NCI-H510A (cell line): Measurements from ENCODE around the gene ACTL10.

ENCODE experiments used
- DNase-seq: peaks from one replicate; lab custom pipeline; 2025; lab: John Stamatoyannopoulos, UW

ACTL10 gene

DNA sequence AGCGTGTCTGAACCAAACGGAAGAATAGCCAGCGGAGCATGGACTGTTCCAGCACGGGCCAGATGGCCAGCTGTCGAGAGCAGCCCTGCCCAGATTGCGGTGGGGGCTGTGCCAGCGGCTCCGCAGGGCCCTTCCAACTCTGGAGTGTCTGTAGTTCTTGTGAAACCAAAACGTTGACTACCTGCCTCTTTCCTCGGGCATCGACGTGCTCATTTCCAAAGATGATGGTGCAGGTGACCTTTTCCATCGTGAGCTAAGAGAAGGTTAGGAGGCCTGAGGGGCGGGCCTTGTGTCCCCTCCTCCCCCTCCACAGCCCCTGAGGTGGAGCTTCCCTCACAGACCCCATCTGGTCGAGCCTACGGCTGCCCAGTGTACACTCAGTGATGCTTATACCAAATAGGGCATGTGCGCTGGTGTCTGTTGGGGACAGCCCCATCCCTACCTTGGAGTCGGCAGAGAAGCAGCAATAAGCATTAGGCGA, 17.5 kb upstream of the ACTL10 start:
- DNase-seq, result peak; percentile 44

- no peak for DNase-seq
Measured at GRCh38 chr20:33650111-33650752, 16.5 kb upstream of the ACTL10 start.

DNA sequence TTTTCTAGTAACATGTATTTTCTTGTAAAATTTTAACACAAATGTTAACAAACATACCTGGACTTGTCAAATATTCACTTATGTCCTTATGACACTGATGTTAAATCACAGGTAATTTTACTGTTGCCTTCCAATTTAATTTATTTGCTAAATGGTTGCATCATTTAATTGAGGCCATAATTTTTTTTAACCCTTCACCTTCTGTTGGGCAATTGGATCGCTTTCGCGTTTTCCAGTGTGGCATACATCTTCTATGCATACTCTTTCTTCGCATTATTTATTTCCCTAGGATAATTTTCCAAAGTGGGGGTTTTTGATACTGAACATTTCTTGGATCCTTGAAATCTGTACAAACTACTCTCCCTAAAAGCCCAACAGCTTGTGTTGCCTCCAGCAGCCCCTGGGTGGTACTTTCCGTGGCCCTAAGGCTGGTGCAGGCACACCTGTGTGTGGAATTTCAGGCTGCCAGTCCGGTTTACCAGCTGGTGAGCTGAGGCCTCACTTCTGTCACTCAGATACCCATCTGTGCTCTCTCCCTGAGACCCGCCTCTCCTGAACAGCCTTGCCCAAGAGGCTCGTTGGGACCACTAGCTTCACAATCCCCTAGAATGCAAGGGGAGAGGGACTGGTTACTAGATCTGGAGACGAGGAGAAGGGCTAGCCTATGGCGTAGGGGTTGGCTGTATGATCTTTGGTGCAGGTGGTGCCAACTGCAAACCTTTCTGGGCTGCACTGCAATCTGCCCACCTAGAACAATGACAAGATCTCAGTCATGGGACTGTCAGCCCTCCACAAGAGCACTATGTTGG, 15.8 kb upstream of the ACTL10 start:
- peak; percentile 76 for DNase-seq

- DNase-seq, result no peak
Measured at GRCh38 chr20:33651562-33652048, 15.1 kb upstream of the ACTL10 start.

- peak; percentile 59 for DNase-seq
Measured at GRCh38 chr20:33653218-33653899, 13.4 kb upstream of the ACTL10 start.

DNA sequence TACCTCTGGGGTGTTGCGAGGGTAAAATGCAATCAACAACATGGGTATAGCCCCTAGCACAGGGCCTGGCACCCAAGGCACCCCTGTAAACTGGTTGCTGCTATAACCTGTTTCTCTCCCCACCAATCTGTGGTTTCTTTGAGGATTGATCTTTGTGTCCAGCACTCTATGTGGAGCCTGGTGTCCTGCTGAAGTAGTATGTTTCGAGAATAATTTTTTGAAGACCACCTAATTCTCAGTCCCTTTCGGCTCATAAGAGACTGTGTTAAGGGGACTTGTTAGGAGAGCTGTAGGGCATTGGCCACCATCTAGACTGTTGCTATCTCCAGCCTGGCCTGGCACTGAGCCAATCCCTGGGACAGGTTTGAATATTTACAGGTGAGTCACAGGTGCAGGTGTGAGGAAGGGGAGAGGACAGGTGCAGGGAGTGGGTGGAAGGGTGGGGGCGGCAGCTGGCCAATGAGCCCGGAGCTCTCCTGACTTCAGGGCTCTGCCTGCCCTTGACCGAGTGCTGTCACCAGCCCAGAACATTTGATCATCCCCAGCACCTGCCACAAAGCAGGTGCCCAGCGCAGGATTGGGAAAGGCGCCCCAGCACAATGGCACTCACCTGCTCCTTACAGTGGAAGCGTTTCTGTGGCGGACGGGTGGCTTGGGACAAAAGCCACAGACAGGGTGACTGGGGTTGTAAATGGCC, 12.7 kb upstream of the ACTL10 start:
- DNase-seq, result peak; percentile 97

DNA sequence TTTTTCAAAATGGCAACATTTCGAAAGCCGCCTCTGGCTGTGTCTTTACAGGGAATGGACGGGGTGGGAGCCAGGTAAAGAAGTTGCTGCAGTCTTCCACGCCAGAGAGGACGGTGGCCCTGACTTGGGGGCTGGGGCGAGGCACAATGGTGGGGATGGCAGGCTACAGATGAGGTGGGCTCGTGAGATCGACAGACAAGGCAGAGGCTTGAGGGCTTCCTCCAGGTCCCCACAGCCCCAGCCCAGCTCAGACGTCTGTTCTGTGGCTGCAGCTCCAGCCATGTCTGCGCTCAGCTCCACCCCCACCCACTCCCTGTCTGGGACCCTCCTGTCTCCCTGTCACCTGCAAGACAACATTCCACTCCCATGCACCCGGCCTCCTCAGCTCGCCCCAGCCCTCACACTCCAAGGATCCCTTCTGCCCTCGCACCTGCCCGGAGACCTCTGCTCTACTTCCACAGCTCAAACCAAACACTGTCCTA, 12.0 kb upstream of the ACTL10 start:
- DNase-seq, result peak; percentile 42

GRCh38 chr20:33655164-33655563, 11.6 kb upstream of the ACTL10 start:
- DNase-seq, result no peak

DNA sequence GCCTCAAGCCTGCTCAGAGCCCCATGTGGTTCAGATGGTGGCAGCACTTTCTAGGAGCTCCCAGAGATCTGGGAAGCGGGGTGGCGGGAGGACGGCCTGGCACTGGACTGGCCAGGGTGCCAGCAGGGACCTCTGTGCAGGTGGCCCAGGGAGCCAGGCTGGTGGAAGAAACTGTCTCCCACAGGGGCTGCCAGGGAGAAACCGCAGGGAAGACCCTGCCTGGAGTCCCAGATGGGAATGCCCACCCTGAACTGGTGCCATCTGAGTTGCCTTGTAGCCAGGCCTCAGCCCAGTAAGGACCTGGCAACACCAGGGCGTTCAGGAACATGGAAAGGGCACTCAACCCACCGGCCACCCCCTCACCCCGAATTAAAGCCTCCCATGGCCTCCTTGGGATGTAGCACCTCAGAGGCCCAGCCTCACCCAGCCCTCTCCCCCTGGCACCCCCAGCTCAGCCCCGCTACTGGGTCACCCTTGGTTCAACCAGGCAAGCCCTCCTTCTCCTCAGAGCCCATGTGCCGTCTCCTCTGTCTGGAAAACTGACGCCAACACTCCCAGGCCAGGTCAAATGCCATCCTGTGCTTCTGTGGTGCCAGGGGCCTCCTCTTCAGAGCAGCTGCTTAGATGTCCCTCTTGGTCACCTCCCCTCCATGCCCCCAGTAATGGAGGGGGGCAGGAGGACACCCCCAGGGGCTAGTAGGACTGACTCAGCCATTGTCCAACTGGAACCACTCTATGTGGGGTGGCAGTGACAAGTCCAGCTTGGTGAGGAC, 10.5 kb upstream of the ACTL10 start:
- DNase-seq, result no peak

- DNase-seq, result no peak
Measured at GRCh38 chr20:33656783-33657703, 9.7 kb upstream of the ACTL10 start.

- no peak for DNase-seq
Measured at GRCh38 chr20:33657704-33658095, 9.0 kb upstream of the ACTL10 start.

- no peak for DNase-seq
Measured at GRCh38 chr20:33658510-33658909, 8.2 kb upstream of the ACTL10 start.

DNA sequence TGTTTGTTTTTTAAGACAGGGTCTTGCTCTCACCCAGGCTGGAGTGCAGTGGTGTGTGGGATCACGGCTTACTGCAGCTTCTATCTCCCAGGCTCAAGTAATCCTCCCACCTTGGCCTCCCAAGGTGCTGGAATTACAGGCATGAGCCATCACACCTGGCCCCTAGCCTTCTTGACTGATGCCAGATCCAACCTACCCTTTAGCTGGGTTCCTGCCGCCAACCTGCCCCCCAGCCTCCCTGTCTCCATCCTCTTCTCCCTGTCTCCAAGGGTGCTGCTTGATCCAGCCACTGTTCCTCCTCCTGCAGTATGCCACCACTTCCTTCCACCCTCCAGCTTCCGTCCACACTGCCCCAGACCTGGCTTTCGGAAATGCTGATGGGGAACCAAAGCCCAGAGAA, 7.8 kb upstream of the ACTL10 start:
- no peak for DNase-seq

DNA sequence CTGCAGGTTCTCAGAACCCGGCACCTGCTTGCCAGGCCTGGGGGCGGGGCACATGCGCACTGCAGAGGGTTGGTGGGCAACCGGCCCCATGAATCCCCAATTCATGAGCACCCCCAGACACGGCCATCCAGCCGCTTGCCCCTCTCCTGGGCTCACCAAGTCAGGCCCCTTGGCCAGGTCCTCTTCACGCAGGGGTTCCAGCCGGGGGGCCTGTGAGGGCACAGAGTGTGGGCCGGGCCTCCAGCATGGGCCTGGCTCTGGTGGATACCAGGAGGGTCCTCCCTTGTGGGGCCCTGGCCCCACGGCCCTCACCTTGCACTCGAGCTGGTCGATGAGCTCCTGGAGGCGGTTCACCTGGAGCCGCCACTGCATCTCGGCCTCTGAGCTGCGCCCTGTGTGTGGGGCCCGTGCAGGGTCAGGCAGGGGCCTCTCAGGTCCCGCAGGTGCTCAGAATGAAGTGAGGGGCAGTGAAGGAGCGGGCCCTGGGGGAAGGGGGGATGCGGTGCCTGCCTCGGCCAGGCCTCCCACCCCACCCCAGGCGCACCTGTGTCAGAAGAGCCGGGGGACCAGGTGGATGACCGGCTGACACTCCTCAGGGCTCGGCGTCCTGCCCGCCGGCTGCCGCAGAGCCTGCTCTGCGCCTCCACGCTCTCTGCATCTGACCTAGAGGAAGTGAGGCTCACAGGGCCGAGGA, 7.3 kb upstream of the ACTL10 start:
- DNase-seq, result no peak

GRCh38 chr20:33660035-33660684, 6.6 kb upstream of the ACTL10 start:
- no peak for DNase-seq

GRCh38 chr20:33660685-33661058, 6.1 kb upstream of the ACTL10 start:
- DNase-seq, result no peak

DNA sequence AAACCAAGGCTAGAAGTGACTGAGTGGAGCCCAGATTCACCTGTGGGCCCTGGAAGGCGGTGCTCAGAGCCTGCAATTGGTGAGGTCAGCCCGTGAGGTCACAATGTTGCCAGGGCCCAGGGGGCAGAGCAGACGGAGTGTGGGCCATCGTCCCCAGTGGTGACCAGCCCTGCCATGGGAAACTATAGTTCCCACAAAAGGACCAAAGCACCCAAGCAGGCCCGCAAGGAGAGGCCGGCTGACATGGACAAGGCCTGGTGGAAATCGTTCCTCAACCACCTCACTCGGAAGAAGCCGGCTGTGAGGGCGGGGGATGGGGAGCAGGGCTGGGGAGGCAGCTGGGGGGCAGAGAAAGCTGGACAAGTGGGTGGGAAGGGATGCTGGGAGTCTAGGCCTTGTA, 4.6 kb upstream of the ACTL10 start, which contains the start of gene C20orf144:
C20orf144 (plus strand) TSS at position 156 of the 400 bp plus-strand sequence; CDS start at position 175, 19 bp downstream.
- DNase-seq, result no peak

DNA sequence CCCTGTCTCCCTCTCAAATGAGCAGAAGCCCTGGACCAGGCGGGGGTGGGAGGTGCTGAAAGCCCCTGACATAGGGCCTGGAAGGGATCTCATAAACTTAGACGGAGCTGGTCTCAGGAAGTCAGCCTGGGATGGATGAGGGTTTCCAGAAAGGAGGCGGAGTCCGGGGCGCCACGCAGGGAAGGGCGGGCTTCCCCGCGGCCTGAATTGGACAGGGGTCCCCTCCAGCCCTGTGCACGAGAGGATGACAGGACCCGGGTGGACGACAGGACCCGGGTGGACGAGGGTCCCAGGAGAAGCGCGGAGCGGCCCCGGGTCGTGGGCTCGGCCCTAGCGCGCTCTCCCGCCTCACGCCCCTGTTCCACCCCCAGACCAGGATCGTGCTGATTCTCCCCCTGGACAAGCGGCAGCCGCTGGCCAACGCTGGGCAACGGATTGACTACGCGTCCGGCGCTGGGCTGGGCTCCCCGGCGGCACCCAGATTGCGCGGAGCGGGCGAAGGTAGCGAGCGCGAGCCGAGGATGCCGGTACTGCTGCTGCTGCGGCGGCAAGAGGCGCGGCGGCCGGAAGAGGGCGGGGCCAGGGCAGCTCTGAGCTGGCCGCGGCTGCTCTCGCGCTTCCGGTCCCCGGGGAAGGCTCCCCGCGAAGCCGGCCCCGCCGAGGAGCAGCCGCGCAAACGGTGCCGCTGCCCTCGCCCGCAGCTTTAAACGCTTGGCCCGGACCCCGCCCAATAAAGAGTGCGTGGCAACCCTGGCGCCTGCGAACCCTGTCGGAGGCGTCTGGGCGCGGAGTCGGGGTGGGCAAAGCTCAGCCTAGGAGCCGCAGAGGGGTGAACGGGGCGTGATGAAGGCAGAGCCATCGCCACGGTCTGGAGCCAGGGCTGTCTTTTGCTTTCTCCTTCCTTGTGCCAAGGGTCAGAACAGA, 3.3 kb upstream of the ACTL10 start:
- DNase-seq, result peak; percentile 65
